ENCODE results near the gene DNM1.

GRCh38 chr9:128222880-128223670 lies 19.9 kb downstream of the DNM1 start:
- TF ChIP-seq, protein P1, sequence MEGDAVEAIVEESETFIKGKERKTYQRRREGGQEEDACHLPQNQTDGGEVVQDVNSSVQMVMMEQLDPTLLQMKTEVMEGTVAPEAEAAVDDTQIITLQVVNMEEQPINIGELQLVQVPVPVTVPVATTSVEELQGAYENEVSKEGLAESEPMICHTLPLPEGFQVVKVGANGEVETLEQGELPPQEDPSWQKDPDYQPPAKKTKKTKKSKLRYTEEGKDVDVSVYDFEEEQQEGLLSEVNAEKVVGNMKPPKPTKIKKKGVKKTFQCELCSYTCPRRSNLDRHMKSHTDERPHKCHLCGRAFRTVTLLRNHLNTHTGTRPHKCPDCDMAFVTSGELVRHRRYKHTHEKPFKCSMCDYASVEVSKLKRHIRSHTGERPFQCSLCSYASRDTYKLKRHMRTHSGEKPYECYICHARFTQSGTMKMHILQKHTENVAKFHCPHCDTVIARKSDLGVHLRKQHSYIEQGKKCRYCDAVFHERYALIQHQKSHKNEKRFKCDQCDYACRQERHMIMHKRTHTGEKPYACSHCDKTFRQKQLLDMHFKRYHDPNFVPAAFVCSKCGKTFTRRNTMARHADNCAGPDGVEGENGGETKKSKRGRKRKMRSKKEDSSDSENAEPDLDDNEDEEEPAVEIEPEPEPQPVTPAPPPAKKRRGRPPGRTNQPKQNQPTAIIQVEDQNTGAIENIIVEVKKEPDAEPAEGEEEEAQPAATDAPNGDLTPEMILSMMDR (IDR thresholded peaks at IDR 0.05), result no peak
- no peak for TF ChIP-seq POLR2A (IDR thresholded peaks at IDR 0.05)

Measured in thyroid gland (tissue), 4 donors.